Measurements from ENCODE around the gene TTLL11.
A peak's percentile ranks its signal among the peaks of the same experiment; 100 is the strongest.

TTLL11 gene

GRCh38 chr9:122092611-122093506, at the start of gene TTLL11:
TTLL11 (minus strand) TSS chr9:122093308; CDS start chr9:122093148, 160 bp downstream.
- peak; percentile 95 for DNase-seq (ENCODE audit: low read depth, low spot score)

GRCh38 chr9:122141671-122142070, 48.6 kb upstream of the TTLL11 start:
- no peak for DNase-seq (ENCODE audit: low read depth, low spot score)

GRCh38 chr9:122140368-122141193, 47.5 kb upstream of the TTLL11 start:
- DNase-seq (ENCODE audit: low read depth, low spot score), result no peak

- no peak for DNase-seq (ENCODE audit: low read depth, low spot score)
These were observed 45.6 kb upstream of the TTLL11 start for GRCh38 chr9:122138560-122139268.

- DNase-seq (ENCODE audit: low read depth, low spot score), result no peak
These were observed 42.4 kb upstream of the TTLL11 start for GRCh38 chr9:122135529-122135859.

GRCh38 chr9:122134822-122135528, 41.9 kb upstream of the TTLL11 start:
- no peak for DNase-seq (ENCODE audit: low read depth, low spot score)

- no peak for DNase-seq (ENCODE audit: low read depth, low spot score)
These were observed 41.0 kb upstream of the TTLL11 start for GRCh38 chr9:122133984-122134535.

GRCh38 chr9:122133263-122133983, 40.3 kb upstream of the TTLL11 start:
- no peak for DNase-seq (ENCODE audit: low read depth, low spot score)

- no peak for DNase-seq (ENCODE audit: low read depth, low spot score)
These were observed 39.4 kb upstream of the TTLL11 start for GRCh38 chr9:122132539-122132938.

GRCh38 chr9:122131401-122132001, 38.4 kb upstream of the TTLL11 start:
- no peak for DNase-seq (ENCODE audit: low read depth, low spot score)

GRCh38 chr9:122130837-122131236, 37.7 kb upstream of the TTLL11 start:
- DNase-seq (ENCODE audit: low read depth, low spot score), result no peak

GRCh38 chr9:122129969-122130368, 36.9 kb upstream of the TTLL11 start:
- no peak for DNase-seq (ENCODE audit: low read depth, low spot score)

GRCh38 chr9:122128969-122129343, 35.8 kb upstream of the TTLL11 start:
- no peak for DNase-seq (ENCODE audit: low read depth, low spot score)

- DNase-seq (ENCODE audit: low read depth, low spot score), result no peak
These were observed 35.2 kb upstream of the TTLL11 start for GRCh38 chr9:122128007-122128968.

- no peak for DNase-seq (ENCODE audit: low read depth, low spot score)
These were observed 34.3 kb upstream of the TTLL11 start for GRCh38 chr9:122127396-122127798.

- no peak for DNase-seq (ENCODE audit: low read depth, low spot score)
These were observed 33.5 kb upstream of the TTLL11 start for GRCh38 chr9:122126331-122127261.

GRCh38 chr9:122125509-122126330, 32.6 kb upstream of the TTLL11 start:
- no peak for DNase-seq (ENCODE audit: low read depth, low spot score)
